DND-41 (cell line): ENCODE data around the gene NCAPH2.
A peak's percentile ranks its signal among the peaks of the same experiment; 100 is the strongest.

Source experiments
- EZH2 ChIP-seq: IDR thresholded peaks from 3 replicates; pipeline ENCODE4 v1.6.1; 2012; ENCODE audit warnings: borderline replicate concordance, low read depth, mild to moderate bottlenecking, moderate library complexity, low read length, inconsistent platforms; ENCODE audit not compliant: severe bottlenecking
- TF ChIP-seq, protein P1 (sequence below): IDR thresholded peaks from 2 replicates; pipeline ENCODE4 v1.5.1; 2012; ENCODE audit warnings: borderline replicate concordance, low read length, moderate library complexity, mild to moderate bottlenecking; ENCODE audit not compliant: poor library complexity, severe bottlenecking; ENCODE audit errors: extremely low read depth

DNA sequence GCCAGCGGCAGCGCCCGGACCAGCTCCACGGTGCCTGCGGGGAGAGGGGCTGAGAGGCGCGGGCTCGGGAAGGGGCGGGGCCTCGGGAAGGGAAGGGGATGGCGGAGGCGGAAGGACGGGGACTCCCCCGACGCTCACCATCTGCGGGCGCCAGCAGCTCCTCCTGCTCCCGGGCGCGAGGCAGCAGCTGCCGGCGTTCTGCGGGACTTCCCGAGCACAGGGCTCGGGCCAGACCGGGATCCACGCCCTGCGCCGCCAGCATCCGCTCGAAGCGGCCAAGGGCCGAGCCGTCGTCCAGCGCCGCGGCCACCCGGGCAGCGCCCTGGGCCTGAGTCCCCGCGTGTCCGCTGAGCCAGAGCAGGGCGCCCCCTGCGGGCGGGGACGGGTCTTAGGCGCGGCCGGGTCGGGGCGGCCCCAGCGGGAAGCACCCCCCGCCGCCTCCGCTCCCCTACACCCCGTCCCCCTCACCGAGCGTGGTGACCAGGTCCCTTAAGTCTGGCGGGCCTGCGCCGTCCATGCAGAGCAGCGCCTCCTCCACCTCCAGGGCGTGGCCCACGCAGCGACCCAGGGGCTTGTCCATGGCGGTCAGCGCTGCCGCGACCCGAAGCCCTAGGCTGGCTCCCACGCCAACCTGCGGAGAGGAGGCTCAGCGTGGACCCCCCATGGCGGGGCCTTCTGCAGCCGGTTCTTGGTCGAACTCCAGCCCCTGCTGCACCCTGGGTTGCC lies 18.2 kb downstream of the NCAPH2 start:
- TF ChIP-seq, protein P1, sequence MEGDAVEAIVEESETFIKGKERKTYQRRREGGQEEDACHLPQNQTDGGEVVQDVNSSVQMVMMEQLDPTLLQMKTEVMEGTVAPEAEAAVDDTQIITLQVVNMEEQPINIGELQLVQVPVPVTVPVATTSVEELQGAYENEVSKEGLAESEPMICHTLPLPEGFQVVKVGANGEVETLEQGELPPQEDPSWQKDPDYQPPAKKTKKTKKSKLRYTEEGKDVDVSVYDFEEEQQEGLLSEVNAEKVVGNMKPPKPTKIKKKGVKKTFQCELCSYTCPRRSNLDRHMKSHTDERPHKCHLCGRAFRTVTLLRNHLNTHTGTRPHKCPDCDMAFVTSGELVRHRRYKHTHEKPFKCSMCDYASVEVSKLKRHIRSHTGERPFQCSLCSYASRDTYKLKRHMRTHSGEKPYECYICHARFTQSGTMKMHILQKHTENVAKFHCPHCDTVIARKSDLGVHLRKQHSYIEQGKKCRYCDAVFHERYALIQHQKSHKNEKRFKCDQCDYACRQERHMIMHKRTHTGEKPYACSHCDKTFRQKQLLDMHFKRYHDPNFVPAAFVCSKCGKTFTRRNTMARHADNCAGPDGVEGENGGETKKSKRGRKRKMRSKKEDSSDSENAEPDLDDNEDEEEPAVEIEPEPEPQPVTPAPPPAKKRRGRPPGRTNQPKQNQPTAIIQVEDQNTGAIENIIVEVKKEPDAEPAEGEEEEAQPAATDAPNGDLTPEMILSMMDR, result peak; percentile 74
- TF ChIP-seq EZH2, result no peak
